ENCODE measurements around the gene CHRNA4.

The CHRNA4 gene

GRCh38 chr20:63360850-63361518, at the start of gene CHRNA4:
TSS of gene CHRNA4 (minus strand) at chr20:63361349. CDS start at chr20:63361165, 184 bp downstream.
- no peak for DNase-seq

- DNase-seq = no peak
These were observed 48.8 kb upstream of the CHRNA4 start for GRCh38 chr20:63409834-63410435.

- no peak for DNase-seq
These were observed 48.1 kb upstream of the CHRNA4 start for GRCh38 chr20:63409066-63409833.

GRCh38 chr20:63408684-63409046, 47.5 kb upstream of the CHRNA4 start:
- DNase-seq = no peak

GRCh38 chr20:63407928-63408683, 47.0 kb upstream of the CHRNA4 start:
- no peak for DNase-seq

GRCh38 chr20:63406617-63407245, 45.6 kb upstream of the CHRNA4 start:
- no peak for DNase-seq

- DNase-seq = no peak
These were observed 44.9 kb upstream of the CHRNA4 start for GRCh38 chr20:63406011-63406410.

- DNase-seq = no peak
These were observed 44.1 kb upstream of the CHRNA4 start for GRCh38 chr20:63405102-63405730.

GRCh38 chr20:63404129-63405085, 43.3 kb upstream of the CHRNA4 start:
- DNase-seq = no peak

GRCh38 chr20:63403403-63404105, 42.4 kb upstream of the CHRNA4 start:
- no peak for DNase-seq

- no peak for DNase-seq
These were observed 41.7 kb upstream of the CHRNA4 start for GRCh38 chr20:63402860-63403220.

- DNase-seq = no peak
These were observed 41.2 kb upstream of the CHRNA4 start for GRCh38 chr20:63402181-63402859.

GRCh38 chr20:63401384-63402110, 40.4 kb upstream of the CHRNA4 start:
- no peak for DNase-seq

GRCh38 chr20:63400486-63401210, 39.5 kb upstream of the CHRNA4 start:
- DNase-seq = no peak

GRCh38 chr20:63399596-63400375, 38.6 kb upstream of the CHRNA4 start:
- no peak for DNase-seq

- DNase-seq = no peak
These were observed 37.8 kb upstream of the CHRNA4 start for GRCh38 chr20:63398744-63399514.

GRCh38 chr20:63397946-63398450, 36.8 kb upstream of the CHRNA4 start:
- no peak for DNase-seq

Measured in NCI-H1092 treated with DMSO at 0.1 percent for 48 hours (cell line).